GM23338 (cell line): ENCODE data around the gene CAPZB. TPM values are rescaled to one million over a fixed set of nuclear protein-coding genes. Genes with fewer than 3 reads are reported as not detected.
A peak's percentile ranks its signal among the peaks of the same experiment; 100 is the strongest.

Source experiments
- ATAC-seq: fragments of 200-7000 bp; cut with Tn5 transposase; 3 replicates; pipeline ENCODE4 v1.9.1; 2020
- DNase-seq: peaks from one replicate; pipeline ENCODE4 v3.0.0-alpha.2; 2015; ENCODE audit warnings: low spot score
- H2AFZ ChIP-seq: fragments of 200-600 bp; sonication (generic); 2 replicates; pipeline ENCODE4 v1.8.0; 2016; ENCODE audit warnings: antibody characterized with exemption, mild to moderate bottlenecking, moderate library complexity
- H3F3A ChIP-seq: fragments of 200-600 bp; sonication (generic); replicated peaks from 2 replicates; pipeline ENCODE4 v1.8.0; 2017; ENCODE audit warnings: antibody characterized with exemption, mixed run types, low read depth
- H3K27ac ChIP-seq: fragments of 200-600 bp; sonication (generic); 2 replicates; pipeline ENCODE4 v1.6.1; 2016; ENCODE audit warnings: low read depth
- H3K27me3 ChIP-seq: fragments of 200-600 bp; sonication (generic); 2 replicates; pipeline ENCODE4 v1.8.0; 2016; ENCODE audit warnings: mild to moderate bottlenecking, mixed run types, moderate library complexity; ENCODE audit not compliant: insufficient read depth
- H3K36me3 ChIP-seq: fragments of 200-600 bp; sonication (generic); 2 replicates; pipeline ENCODE4 v1.8.0; 2016; ENCODE audit warnings: mild to moderate bottlenecking; ENCODE audit not compliant: insufficient read depth
- H3K4me1 ChIP-seq: fragments of 200-600 bp; sonication (generic); 2 replicates; pipeline ENCODE4 v1.8.0; 2016; ENCODE audit warnings: mild to moderate bottlenecking, moderate library complexity; ENCODE audit not compliant: insufficient read depth
- H3K4me2 ChIP-seq: fragments of 200-600 bp; sonication (generic); 2 replicates; pipeline ENCODE4 v1.7.1; 2017; ENCODE audit warnings: mixed run types
- H3K4me3 ChIP-seq: fragments of 200-600 bp; sonication (generic); 2 replicates; pipeline ENCODE4 v1.6.1; 2016; ENCODE audit warnings: mixed run types
- H3K79me2 ChIP-seq: fragments of 200-600 bp; sonication (generic); replicated peaks from 2 replicates; pipeline ENCODE4 v1.8.0; 2017; ENCODE audit warnings: mild to moderate bottlenecking; ENCODE audit not compliant: insufficient read depth
- H3K9me2 ChIP-seq: fragments of 200-600 bp; sonication (generic); 2 replicates; pipeline ENCODE4 v1.8.0; 2017; ENCODE audit not compliant: insufficient read depth
- H4K20me1 ChIP-seq: fragments of 200-600 bp; sonication (generic); replicated peaks from 2 replicates; pipeline ENCODE4 v1.8.0; 2017; ENCODE audit warnings: mild to moderate bottlenecking; ENCODE audit not compliant: insufficient read depth
- H3K27ac Mint-ChIP-seq: 2 replicates; pipeline ENCODE4 v1.8.0; 2020; ENCODE audit warnings: inconsistent platforms, mild to moderate bottlenecking, moderate library complexity, mixed read lengths
- H3K27me3 Mint-ChIP-seq: 3 replicates; pipeline ENCODE4 v1.8.0; 2022; ENCODE audit warnings: low read depth, mild to moderate bottlenecking, moderate library complexity, mixed read lengths, inconsistent platforms; ENCODE audit not compliant: insufficient read depth, poor library complexity
- H3K36me3 Mint-ChIP-seq: 3 replicates; pipeline ENCODE4 v1.8.0; 2021; ENCODE audit warnings: low read depth, mild to moderate bottlenecking, inconsistent platforms, moderate library complexity, mixed read lengths
- H3K4me1 Mint-ChIP-seq: 3 replicates; pipeline ENCODE4 v1.8.0; 2020; ENCODE audit warnings: mild to moderate bottlenecking, inconsistent platforms, mixed read lengths
- H3K4me3 Mint-ChIP-seq: 3 replicates; pipeline ENCODE4 v1.8.0; 2021; ENCODE audit warnings: moderate library complexity, mild to moderate bottlenecking, inconsistent platforms, mixed read lengths
- H3K9me3 Mint-ChIP-seq: 3 replicates; pipeline ENCODE4 v1.8.0; 2020; ENCODE audit warnings: moderate library complexity, mild to moderate bottlenecking, inconsistent platforms, mixed read lengths
- ETS1 ChIP-seq: IDR thresholded peaks from 2 replicates; pipeline ENCODE4 v1.6.1; 2016; ENCODE audit warnings: antibody characterized with exemption
- EZH2phosphoT487 ChIP-seq: fragments of 200-600 bp; sonication (generic); IDR thresholded peaks from one replicate; pipeline ENCODE4 v1.8.1; 2018; ENCODE audit warnings: antibody characterized with exemption; ENCODE audit not compliant: unreplicated experiment
- NANOG ChIP-seq: IDR thresholded peaks from 2 replicates; pipeline ENCODE4 v1.6.1; 2016; ENCODE audit warnings: antibody characterized with exemption, borderline replicate concordance
- STAT1 ChIP-seq: IDR thresholded peaks from one replicate; pipeline ENCODE4 v1.6.1; 2016; ENCODE audit warnings: antibody characterized with exemption; ENCODE audit not compliant: unreplicated experiment
- ZNF114 ChIP-seq: fragments of 250-450 bp; sonication (Bioruptor Pico); IDR thresholded peaks from 2 replicates; pipeline ENCODE4 v1.5.0; 2020; ENCODE audit warnings: mild to moderate bottlenecking, moderate library complexity
- polyA plus RNA-seq: library from polyadenylated mRNA; unstranded; fragments of >200 nt; fragmentation: Nextera tagmentation; extraction: Ambion mirVana; gene quantifications from 2 replicates; pipeline ENCODE4 v1.2.1, GENCODE V29; 2016
- total RNA-seq: library from RNA; depleted of rRNA; stranded (reverse); fragments of >200 nt; shearing (Covaris generic); gene quantifications from 2 replicates; pipeline ENCODE4 v1.2.3, GENCODE V29; 2014
- TF ChIP-seq, protein P1 (sequence below): fragments of 250-450 bp; sonication (Bioruptor Pico); IDR thresholded peaks from 2 replicates; pipeline ENCODE4 v1.5.0; 2020; ENCODE audit warnings: mild to moderate bottlenecking, moderate library complexity

CAPZB gene
- total and polyA plus RNA-seq, 2 experiments from 2014 or later: 195 to 348 TPM

GRCh38 chr1:19360016-19360415, 125.3 kb downstream of the CAPZB start:
- Mint-ChIP-seq H3K9me3 (no peaks in the 10 kb centered on the region), H3K36me3 (peaks cover 30% of the 10 kb centered on the region), H3K27me3 (peaks cover 12% of the 10 kb centered on the region), H3K27ac (no peak overlapping the region; the same call in 1 of the 2 replicates), H3K4me3 (no peak overlapping the region), H3K4me1 (peaks cover 27% of the 10 kb centered on the region)
- Histone ChIP-seq H3K27me3 (no peaks in the 10 kb centered on the region), H3K27ac (no peak overlapping the region), H3K36me3 (no peaks in the 10 kb centered on the region), H3K79me2 (peaks cover 68% of the 10 kb centered on the region), H4K20me1 (peaks cover 39% of the 10 kb centered on the region), H3K4me3 (no peak overlapping the region), H3K9me2 (no peaks in the 10 kb centered on the region), H3K4me2 (no peak overlapping the region), H3F3A (0 out of 2 replicates have a peak, but pooled peaks cover 3% of the 10 kb centered on the region), H2AFZ (no peak overlapping the region), H3K4me1 (no peaks in the 10 kb centered on the region; the same call in 1 of the 2 replicates)
- TF ChIP-seq, protein P1, sequence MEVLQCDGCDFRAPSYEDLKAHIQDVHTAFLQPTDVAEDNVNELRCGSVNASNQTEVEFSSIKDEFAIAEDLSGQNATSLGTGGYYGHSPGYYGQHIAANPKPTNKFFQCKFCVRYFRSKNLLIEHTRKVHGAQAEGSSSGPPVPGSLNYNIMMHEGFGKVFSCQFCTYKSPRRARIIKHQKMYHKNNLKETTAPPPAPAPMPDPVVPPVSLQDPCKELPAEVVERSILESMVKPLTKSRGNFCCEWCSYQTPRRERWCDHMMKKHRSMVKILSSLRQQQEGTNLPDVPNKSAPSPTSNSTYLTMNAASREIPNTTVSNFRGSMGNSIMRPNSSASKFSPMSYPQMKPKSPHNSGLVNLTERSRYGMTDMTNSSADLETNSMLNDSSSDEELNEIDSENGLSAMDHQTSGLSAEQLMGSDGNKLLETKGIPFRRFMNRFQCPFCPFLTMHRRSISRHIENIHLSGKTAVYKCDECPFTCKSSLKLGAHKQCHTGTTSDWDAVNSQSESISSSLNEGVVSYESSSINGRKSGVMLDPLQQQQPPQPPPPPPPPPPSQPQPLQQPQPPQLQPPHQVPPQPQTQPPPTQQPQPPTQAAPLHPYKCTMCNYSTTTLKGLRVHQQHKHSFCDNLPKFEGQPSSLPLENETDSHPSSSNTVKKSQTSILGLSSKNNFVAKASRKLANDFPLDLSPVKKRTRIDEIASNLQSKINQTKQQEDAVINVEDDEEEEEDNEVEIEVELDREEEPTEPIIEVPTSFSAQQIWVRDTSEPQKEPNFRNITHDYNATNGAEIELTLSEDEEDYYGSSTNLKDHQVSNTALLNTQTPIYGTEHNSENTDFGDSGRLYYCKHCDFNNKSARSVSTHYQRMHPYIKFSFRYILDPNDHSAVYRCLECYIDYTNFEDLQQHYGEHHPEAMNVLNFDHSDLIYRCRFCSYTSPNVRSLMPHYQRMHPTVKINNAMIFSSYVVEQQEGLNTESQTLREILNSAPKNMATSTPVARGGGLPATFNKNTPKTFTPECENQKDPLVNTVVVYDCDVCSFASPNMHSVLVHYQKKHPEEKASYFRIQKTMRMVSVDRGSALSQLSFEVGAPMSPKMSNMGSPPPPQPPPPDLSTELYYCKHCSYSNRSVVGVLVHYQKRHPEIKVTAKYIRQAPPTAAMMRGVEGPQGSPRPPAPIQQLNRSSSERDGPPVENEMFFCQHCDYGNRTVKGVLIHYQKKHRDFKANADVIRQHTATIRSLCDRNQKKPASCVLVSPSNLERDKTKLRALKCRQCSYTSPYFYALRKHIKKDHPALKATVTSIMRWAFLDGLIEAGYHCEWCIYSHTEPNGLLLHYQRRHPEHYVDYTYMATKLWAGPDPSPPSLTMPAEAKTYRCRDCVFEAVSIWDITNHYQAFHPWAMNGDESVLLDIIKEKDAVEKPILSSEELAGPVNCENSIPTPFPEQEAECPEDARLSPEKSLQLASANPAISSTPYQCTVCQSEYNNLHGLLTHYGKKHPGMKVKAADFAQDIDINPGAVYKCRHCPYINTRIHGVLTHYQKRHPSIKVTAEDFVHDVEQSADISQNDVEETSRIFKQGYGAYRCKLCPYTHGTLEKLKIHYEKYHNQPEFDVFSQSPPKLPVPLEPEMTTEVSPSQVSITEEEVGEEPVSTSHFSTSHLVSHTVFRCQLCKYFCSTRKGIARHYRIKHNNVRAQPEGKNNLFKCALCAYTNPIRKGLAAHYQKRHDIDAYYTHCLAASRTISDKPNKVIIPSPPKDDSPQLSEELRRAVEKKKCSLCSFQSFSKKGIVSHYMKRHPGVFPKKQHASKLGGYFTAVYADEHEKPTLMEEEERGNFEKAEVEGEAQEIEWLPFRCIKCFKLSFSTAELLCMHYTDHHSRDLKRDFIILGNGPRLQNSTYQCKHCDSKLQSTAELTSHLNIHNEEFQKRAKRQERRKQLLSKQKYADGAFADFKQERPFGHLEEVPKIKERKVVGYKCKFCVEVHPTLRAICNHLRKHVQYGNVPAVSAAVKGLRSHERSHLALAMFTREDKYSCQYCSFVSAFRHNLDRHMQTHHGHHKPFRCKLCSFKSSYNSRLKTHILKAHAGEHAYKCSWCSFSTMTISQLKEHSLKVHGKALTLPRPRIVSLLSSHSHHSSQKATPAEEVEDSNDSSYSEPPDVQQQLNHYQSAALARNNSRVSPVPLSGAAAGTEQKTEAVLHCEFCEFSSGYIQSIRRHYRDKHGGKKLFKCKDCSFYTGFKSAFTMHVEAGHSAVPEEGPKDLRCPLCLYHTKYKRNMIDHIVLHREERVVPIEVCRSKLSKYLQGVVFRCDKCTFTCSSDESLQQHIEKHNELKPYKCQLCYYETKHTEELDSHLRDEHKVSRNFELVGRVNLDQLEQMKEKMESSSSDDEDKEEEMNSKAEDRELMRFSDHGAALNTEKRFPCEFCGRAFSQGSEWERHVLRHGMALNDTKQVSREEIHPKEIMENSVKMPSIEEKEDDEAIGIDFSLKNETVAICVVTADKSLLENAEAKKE (CRISPR knock-in tag): no peak
- TF ChIP-seq ETS1 (no peak), EZH2phosphoT487 (no peak)
- DNase-seq (no peak), ATAC-seq (no peak)

- H4K20me1 ChIP-seq: peaks cover 35% of the 10 kb centered on the region
- H3K36me3 Mint-ChIP-seq: peaks cover 36% of the 10 kb centered on the region
- ATAC-seq: peak; percentile 23; the same call in 2 of the 3 replicates
- no peak for TF ChIP-seq ZNF114 (CRISPR knock-in tag)
- TF ChIP-seq ETS1: no peak
- TF ChIP-seq NANOG: no peak
- no peak for TF ChIP-seq EZH2phosphoT487
- TF ChIP-seq STAT1: no peak
Observed at GRCh38 chr1:19359357-19359756, 126.0 kb downstream of the CAPZB start.

More at GRCh38 chr1:19359357-19359756, 126.0 kb downstream of the CAPZB start:
- no peaks in the 10 kb centered on the region for H3K9me3 Mint-ChIP-seq
- DNase-seq: no peak
- no peaks in the 10 kb centered on the region for H3K36me3 ChIP-seq
- H3K4me3 ChIP-seq: no peak overlapping the region
- no peaks in the 10 kb centered on the region for H3K27me3 ChIP-seq
- H3K27ac Mint-ChIP-seq: no peak overlapping the region
- no peaks in the 10 kb centered on the region for H3K9me2 ChIP-seq
- peaks cover 64% of the 10 kb centered on the region for H3K79me2 ChIP-seq
- no peak overlapping the region for H3K4me3 Mint-ChIP-seq
- no peak overlapping the region for H3K4me2 ChIP-seq
- peaks cover 32% of the 10 kb centered on the region for H3K4me1 Mint-ChIP-seq
- H3K27ac ChIP-seq: no peak overlapping the region
- H2AFZ ChIP-seq: no peak overlapping the region
- H3K4me1 ChIP-seq: peaks cover 5% of the 10 kb centered on the region
- H3F3A ChIP-seq: 0 out of 2 replicates have a peak, but pooled peaks cover 9% of the 10 kb centered on the region
- peaks cover 14% of the 10 kb centered on the region for H3K27me3 Mint-ChIP-seq
